GM21737 (cell line): ENCODE results near the gene ZNF362.

Source experiments
- ATAC-seq: cut with Tn5 transposase; IDR thresholded peaks from one replicate; pipeline ENCODE4 v1.9.1; 2021; ENCODE audit warnings: mild to moderate bottlenecking, moderate library complexity; ENCODE audit not compliant: unreplicated experiment

The ZNF362 gene

GRCh38 chr1:33323663-33324477 lies 67.6 kb downstream of the ZNF362 start:
- ATAC-seq = no peak

- ATAC-seq = no peak
Measured at GRCh38 chr1:33324677-33325575, 68.6 kb downstream of the ZNF362 start.

- no peak for ATAC-seq
Measured at GRCh38 chr1:33326785-33327184, 70.5 kb downstream of the ZNF362 start.

GRCh38 chr1:33327587-33328325 lies 71.5 kb downstream of the ZNF362 start:
- ATAC-seq = no peak

DNA sequence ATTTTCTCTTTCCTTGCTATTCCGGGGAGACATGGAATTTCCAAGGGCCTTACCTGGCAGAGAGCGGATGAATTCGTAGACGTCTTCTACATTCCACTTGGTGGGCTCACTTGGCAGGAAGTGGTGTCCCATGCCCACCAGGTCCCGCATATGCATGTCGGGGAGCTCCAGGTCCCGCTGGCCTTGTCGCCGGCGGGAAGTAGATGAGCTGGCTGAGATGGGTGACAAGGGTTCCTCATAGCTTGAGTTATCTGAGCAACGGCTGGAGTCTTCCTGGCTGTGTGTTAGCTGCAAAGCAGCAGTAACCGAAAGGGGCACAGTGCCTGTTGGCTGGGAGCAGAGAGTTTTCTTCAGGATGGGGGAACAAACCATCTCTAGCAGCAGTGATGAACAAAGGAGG lies 72.5 kb downstream of the ZNF362 start:
- no peak for ATAC-seq

- no peak for ATAC-seq
Measured at GRCh38 chr1:33329600-33330305, 73.5 kb downstream of the ZNF362 start.

- no peak for ATAC-seq
Measured at GRCh38 chr1:33330361-33330890, 74.1 kb downstream of the ZNF362 start.

- no peak for ATAC-seq
Measured at GRCh38 chr1:33330906-33331305, 74.6 kb downstream of the ZNF362 start.

DNA sequence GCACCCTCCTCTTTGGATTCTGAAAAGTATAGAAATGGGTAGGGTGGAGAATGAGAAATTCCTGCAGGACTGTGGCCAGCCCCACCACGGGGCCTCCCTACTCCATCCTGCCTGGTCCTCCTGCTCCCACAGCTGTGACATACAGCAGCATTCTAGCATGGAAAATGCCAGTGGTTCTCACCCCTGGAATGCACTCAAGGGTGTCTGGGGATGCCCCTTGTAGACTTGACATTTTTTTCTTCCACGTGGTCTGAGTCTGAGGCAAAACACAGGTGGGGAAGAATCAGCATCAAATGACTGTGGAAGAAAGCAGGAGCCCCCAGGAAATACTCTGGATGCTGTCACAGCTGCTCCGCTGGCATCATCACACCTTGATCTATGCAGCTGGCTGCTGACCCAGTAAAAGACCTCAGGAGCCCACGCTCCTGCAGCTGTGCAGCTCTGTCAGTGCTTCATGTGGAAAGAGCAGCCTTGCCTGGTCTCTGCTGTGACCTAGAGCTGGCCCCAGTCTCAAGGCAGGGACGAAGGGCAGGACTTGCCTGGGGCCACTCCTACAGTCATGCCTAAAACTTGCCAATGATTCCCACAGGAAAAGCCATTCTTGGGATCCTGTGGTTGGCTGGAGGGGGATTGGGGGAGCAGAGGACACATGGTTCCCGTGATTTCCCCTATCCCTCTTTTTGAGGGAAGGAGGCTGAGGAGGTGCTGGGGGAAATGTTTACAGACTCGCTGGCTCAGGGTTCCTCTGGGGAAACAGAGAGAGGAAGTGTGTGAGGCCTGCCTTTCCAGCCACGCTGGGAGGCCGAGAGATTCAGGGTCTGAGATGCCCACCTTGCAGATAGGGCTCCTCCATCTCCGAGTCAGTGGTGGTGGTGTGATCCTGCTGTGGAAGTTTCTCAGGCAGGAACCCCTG lies 75.4 kb downstream of the ZNF362 start:
- no peak for ATAC-seq

GRCh38 chr1:33332357-33332789 lies 76.1 kb downstream of the ZNF362 start:
- no peak for ATAC-seq

DNA sequence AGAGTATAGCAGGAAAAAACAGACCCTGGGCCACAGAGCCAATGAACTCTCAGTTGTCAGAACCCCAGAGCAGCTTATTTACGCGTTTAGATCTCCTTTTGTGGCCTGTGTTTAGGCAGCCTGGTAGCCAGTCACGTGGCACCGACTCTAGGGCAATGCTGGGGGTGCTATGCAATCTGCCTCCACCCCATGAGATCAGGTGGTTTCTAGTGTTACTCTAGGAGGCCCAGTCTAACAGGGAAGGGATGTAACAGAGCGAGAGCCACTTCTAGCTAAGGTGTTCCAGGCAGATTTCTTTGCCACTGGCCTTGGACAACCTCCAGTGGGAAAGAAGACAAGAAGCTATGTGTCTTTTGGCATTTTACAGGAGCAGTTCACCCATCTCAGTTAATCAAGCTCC lies 76.6 kb downstream of the ZNF362 start:
- ATAC-seq = no peak

GRCh38 chr1:33334081-33334552 lies 77.8 kb downstream of the ZNF362 start:
- no peak for ATAC-seq

DNA sequence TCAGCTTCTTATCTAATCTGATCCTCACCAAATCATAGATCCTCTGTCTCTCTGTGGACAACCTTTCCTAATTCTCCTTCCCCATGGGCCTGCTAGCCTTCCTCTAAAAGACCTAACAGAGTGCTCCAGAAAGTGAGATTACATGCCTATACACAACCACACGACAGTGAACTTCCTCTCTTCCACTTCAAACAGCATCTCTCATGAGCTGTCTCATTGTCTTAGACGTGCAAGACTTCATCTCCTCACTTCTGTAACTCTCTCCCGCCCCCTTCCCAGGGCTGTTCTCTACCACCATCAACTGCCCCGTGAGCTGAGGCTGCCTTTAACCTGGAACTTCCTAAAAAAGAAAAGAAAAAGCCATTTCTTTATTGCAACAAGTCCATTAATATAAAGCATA lies 78.7 kb downstream of the ZNF362 start:
- no peak for ATAC-seq

- ATAC-seq = no peak
Measured at GRCh38 chr1:33336580-33336979, 80.3 kb downstream of the ZNF362 start.

DNA sequence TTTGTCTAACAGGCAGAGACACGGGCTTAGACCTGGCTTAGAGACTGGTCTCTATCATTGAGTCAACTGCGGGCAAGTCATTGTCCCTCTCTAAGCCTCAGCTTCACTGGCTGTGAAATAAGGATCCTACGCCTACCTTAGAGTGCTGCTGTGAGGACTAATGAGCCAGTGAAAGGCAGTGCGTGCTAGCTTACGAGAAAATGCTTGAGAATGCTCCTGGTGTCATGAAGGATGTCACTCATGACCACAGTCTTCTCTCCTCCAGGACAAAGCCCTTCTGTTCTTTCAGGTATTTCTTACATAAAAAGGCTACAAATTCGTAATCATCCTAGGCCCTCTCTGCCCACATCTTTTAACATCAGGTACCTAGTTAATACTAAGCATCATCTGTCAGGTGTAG lies 81.1 kb downstream of the ZNF362 start:
- ATAC-seq = no peak

DNA sequence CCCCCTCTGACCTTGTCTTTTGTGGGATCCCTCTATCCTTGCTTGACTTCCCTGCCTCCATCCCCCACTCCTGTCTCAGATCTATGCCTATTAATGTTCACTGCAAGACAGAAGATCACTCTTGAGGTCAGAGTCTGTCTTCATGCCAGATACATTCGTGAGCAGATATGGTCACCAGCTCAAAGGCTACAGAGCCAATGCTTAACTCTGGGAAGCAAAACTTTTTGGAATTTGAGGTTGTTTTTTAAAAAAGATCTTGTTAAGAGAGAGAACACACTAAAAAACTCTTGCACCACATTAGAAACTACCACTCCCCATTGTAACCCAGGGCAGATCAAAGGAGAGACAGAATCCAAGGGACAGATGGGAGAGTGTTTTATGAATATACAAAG lies 81.8 kb downstream of the ZNF362 start:
- ATAC-seq = no peak

GRCh38 chr1:33338440-33339211 lies 82.3 kb downstream of the ZNF362 start:
- no peak for ATAC-seq

GRCh38 chr1:33339413-33339812 lies 83.1 kb downstream of the ZNF362 start:
- ATAC-seq = no peak
